Stimulated activated CD8-positive, alpha-beta memory T cell treated with anti-CD3 and anti-CD28 coated beads, Interleukin-15, amount 100 ng/mL, for 48 hours (primary cell): ENCODE measurements around the gene CASP9.
"Not testable (repeated sequence)": the region's sequence is repeated elsewhere in the genome, so short reads cannot be mapped to it uniquely, and the experiment has no call there.

ENCODE experiments used
- DNase-seq, 2 donors: peaks; one replicate each; pipeline ENCODE4 v3.0.0-alpha.2; 2020; ENCODE audit warnings: low read depth in 2 of 2

Gene CASP9

DNA sequence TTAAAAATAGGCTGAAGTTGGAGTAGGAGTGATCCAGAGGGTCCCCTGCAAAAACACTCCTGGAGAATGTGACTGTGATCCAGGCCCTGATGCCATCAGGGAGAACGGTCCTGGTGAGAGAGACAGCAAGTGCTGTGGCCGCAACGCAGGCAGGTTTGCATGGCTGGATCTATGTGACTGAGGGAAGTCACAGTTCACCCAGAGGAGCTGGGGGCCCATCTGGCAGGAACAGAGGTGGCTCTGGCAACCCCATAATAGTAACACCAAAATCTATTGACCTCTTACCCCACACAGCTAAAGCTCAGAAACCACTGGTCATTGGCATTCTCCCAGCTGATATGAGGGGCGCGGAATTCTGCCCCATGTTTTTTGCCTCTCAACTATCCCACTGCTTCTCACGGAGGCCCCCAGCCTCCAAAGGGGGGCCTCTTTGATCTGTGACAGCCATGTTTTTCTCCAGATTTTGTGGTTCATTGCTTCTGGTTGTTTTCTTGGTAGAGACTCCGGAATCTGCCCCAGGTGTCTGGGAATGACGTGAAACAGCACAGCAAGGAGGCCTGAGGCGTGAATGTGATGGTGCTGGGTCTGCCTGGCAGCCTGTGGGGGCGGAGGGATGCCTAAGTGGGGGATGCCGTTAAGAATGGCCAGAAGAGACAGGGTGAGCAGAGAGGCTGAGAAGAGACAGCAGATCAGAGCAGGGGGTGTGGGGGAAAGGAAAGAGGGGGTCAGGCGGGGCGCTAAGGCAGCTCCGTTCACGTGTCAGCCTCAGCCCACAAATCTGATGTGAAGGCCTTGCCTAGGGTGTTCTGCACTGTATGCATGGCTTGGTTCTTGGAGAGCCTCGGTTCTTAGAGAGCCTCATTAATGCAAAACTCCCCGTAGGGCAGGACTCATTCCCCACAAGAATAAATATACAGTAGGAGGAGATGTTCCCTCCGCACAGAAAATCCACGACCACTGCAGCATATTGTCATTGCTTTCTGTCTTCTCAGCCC lies 23.5 kb downstream of the CASP9 start:
- DNase-seq: no peak

DNA sequence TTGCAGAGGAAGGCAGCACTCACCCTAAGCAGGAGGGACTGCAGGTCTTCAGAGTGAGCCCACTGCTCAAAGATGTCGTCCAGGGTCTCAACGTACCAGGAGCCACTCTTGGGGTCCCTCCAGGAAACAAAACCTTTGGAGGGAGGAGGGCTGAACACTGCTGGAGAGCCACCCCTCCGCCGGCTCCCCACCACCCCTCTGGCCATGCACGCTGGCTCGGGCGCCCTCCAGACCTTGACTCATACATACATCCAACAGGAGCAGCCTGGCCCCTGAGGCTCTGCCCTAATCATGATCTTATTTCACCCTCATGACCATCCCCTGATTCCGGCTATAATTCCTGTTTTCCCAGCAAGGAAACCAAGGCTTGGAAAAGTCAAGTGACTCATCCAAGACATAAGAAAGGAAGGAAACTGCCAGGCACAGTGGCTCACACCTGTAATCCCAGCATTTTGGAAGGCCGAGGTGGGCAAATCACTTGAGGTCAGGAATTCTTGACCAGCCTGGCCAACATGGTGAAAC lies 30.1 kb downstream of the CASP9 start:
- no peak for DNase-seq

DNA sequence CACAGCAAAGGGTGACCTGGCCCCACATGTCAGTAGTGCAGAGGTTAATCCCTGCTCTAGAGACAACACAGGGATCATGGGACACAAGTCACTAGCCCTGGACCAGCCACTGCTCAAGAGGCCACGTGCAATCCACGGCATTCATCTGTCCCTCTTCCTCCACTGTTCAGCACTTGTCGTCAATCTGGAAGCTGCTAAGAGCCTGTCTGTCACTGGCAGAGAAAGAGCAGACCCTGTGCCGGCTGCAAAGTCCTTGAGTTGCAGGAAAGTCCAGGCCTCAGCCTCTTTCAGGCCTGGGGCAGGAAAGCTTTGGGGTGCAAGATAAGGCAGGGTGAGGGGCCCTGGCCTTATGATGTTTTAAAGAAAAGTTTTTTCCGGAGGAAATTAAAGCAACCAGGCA lies 31.4 kb downstream of the CASP9 start:
- no peak for DNase-seq

DNA sequence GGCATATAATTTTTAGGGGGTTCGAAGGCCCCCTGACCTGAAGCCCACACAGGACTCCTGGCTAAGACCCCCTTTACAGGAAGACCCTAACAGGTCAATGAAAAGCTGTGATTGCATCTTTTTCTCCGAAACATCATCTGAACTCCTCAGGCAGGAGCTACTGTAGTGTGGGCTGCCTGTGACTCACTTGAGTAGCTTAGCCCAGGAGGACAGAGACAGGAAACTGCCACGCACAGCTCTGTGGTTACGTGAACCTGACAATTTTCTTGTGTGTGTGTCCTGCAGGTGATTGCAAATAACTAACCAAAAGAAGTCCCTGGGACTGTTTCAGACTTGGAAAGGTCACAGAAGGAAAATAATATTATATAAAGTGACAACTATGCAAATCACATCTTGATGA lies 33.0 kb downstream of the CASP9 start:
- not testable (repeated sequence) for DNase-seq

DNA sequence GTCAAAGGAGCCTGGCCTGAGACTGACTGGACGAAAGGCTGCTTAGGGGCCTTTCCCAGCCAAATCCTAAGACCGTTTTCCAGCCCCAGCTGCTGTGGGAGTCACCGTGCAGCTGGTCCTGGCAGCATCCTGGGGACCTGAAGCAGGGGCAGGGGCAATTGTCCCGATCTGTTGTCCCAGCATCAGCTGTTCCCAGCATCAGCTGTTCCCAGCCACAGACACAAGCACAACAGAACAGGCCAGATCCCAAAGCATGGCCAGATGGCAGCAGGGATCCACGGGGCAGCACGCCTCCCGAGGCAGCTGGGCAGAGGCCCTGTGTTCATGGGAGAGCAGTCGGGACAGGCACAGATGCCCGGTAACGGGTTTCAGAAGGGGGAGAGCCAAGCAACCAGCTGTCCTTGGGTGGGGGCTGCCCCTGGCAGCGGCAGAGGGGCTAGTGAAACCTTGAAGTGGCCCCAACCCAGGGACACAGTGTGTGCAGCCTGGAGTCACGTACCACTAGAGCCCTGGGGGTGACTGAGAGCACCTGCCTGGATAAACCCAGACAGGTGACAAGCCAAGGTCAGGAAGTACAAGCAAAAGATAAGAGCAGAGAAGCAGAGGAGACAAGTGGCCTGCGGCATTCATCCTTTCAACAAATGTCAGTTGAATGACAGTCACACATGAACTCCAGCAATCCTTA lies 34.8 kb downstream of the CASP9 start:
- no peak for DNase-seq

DNA sequence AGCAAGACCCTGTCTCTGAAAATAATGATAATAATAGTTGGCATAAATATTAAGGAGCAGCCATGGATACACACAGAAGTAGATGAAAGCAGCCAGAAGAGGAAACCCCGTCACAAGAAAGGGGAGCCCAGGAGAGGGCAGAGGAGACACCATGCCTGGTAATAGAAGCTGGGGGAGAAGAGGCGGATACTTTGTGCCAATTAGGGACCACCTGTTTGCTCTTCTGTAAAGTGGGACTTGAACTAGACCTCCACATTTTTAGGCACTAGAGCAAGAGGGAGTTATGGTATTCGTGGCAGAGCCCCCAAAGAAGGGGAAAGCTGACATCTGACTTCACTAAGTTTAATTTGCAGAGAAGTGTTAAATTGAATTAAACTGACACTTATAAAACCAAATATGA lies 35.6 kb downstream of the CASP9 start:
- DNase-seq: no peak

DNA sequence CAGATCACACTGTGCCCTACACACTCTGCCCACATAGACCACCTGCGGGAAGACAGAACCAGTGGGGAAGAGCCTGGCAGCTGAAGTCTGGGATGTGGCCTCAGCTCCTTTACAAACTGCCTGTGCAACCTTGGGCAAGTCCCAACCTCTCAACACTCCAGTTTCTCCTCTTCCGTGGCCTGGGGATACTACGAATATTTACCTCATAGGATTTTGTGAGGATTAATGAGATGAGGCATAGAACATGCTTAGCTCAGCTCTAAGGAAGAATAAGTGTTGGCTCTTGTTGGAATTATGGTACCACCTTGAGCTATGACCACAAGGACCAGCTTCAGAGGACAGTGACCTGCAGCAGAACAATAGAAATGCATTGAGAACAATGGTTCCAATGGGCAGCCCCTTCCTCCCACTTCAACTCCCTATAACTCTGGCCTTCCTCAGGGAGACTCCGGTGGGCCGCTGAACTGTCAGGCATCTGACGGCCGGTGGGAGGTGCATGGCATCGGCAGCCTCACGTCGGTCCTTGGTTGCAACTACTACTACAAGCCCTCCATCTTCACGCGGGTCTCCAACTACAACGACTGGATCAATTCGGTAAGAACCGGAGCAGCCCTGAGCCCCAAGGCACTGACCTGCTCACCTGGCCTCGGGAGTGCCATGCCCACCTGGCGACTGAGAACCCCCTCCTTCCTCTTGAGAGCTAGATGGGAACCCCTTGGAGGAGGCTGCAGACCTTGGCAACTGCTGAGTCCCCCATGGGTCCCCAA lies 37.0 kb downstream of the CASP9 start:
- not testable (repeated sequence) for DNase-seq

DNA sequence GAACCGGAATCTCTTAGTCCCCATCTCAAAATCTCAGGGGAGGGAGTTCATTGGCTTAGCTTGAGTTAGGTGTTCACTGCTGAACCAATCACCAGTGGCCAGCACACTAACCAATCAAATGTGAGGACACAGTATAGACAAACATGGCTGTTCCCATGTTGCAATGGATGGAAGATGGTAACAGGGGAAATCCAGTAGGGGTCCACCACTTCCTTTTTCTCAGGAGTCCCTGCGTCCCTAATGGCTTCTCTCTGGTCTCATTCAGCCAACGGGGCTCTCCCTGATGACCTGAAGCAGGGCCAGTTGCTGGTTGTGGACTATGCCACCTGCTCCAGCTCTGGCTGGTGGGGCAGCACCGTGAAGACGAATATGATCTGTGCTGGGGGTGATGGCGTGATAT lies 38.4 kb downstream of the CASP9 start:
- DNase-seq: no peak

DNA sequence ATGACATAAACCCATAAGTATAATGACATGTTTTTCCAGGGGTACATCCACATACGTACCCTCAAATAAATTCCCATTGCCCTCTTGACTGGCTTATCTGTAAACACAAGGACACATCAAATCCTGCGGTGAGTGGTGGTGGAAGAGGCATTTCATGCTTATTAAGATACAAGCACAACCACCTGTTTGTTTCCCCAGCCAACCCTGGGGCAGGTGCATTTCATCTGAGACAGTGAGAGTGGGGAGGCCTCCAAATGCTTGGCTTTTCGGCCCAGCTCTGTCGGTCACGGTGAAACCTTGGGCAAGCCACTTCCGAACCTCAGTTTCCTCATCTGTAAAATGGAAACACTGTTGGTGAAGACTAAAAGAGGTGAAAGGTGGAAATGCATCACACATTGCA lies 39.6 kb downstream of the CASP9 start:
- not testable (repeated sequence) for DNase-seq

DNA sequence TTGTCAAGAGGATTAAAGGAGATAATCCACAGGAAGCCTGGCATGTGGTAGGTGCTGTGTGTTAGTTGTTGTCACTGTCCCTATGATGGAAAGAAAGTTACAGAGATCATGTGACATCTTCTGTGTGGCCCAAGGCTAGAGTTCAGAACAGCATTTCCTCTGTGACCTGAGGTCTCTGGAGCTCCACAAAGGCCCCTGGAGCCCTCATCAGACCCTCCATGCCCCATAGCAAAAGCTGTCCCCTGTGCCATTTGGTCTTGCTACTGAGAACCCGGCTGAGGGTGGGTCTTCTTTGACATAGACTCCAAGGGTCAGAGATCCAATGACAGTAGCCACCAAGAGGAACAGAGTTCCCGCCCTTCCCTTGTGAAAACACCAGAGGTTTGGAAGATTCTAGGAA lies 40.0 kb downstream of the CASP9 start:
- no peak for DNase-seq

DNA sequence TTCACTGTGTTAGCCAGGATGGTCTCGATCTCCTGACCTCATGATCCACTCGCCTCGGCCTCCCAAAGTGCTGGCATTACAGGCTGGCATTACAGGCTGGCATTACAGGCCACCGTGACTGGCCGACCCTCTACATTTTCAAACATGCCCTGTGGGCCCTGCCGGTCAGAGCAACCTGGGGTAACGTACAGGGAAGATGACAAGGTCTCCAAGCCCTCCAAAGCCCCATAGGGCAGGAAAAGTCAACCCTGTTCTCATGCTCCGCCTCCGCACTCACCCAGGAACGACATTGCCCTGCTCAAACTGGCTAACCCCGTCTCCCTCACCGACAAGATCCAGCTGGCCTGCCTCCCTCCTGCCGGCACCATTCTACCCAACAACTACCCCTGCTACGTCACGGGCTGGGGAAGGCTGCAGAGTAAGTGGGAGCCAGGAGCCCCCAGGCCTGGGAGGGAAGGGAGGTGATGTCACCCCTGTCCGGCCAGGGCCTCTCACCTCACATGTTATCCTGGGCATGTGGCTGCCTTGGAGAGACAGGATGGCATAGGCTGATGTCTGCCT lies 41.0 kb downstream of the CASP9 start:
- DNase-seq: not testable (repeated sequence)

DNA sequence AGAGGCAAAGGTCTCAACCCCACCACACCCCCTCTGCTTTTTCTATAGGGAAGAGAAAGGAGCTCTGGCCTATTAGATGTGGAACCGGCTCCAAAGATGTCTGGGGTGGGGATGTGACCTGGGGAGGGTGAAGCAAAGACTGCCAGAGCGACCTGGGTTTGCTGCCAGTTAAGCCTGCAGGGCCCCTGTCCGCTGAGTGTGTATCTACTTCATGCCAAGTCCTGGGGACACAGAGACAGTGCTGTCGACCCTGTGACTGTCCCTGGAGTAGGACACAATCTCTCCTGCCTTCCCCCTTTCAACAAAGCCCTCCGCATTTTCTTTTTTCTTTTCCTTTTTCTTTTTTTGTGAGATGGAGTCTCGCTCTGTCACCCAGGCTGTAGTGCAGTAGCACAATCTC lies 41.6 kb downstream of the CASP9 start:
- DNase-seq: not testable (repeated sequence)

DNA sequence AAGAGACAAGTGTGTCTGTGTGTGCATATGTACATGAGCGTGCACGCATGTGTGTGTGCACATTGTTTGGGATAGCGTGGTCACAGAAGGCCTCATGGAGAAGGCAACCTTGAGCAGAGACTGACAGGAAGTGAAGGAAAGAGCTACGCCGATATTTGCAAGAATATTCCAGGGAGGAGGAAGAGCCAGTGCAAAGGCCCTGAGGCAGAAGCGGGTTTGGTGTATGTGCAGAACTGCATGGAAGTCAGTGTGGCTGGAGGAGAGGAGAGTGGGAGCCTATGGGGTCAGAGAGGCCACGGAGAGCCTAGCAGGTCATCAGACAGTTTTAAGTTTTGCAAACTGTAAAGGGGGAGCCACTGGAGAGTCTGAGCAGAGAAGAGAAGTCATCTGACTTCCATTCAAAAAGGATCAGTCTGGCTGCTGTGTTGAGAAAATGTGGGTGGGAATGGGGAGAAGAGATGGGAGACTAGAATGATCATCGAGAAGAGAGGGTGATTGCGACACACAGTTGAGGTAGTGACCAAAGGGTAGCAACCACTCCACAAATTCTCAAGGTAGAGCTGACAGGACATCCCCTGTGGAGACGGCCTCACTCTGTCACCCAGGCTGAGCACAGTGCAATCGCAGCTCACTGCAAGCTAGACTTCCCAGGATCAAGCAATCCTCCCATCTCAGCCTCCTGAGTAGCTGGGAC lies 44.2 kb downstream of the CASP9 start:
- no peak for DNase-seq

DNA sequence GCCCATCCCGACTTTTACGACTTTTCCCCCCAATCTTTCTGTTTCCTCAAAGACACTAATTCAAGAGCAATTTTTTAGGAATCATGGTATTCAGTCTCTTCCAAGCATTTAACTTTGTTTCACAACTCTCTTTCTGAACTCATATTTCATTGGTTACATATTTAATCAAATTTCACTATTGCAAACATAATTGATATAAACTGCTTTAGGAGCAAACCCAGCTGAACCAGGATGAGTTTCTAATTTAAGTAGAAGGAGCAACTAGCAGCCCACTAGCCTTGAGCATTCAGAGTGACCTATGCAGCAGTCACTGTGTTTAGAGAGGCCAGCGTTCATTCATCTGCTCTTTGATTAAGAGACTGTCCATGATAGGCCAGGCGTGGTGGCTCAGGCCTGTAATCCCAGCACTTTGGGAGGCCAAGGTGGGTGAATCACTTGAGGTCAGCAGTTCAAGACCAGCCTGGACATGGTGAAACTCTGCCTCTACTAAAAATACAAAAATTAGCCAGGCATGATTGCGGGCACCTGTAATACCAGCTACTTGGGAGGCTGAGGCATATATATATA lies 46.3 kb downstream of the CASP9 start:
- DNase-seq: no peak

DNA sequence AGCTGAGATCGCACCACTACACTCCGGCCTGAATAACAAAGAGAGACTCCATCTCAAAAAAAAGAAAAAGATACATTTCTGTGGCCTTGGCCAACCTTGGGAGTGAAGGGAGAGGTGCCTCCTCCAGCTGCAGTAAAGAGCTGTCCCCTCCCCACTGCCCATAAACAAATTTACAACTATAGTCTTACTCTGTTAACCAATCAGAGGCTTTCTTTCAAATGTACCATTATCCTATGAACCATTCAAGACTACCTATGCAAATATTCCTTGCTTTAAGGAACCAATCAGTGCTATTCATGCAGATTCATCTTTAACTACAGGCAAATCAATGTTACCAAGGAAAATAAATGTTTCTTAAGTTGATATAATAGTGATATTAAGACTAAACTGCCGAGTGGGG lies 47.1 kb downstream of the CASP9 start:
- DNase-seq: no peak

DNA sequence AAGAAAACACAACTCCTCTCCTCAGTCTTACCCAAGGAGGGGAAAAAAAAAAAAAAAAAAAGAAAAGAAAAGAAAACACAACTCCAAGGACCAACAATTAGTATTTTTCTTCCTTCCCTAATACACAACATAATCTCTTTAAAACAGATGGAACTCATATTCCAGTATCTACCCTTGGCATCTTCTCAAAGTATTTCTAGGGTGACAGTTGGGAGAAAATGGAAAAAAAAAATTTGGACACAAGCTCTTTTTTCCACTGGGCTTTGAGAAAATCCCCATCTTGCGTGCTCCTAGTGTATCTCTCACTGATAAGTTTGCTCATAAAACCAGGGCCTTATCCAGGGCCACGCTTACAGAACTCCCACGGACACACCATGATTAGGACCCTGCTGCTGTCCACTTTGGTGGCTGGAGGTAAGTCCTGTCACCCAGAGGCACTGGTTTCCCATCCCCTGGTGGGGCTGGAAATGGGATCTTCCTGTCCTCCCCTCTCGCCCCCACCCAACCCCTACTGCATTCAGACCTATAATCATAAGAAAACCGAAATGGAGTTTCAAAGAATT lies 48.2 kb downstream of the CASP9 start, which contains the start of gene CELA2B:
CELA2B (plus strand) TSS at position 353 of the 563 bp plus-strand sequence; CDS start at position 375, 22 bp downstream.
- DNase-seq: no peak

DNA sequence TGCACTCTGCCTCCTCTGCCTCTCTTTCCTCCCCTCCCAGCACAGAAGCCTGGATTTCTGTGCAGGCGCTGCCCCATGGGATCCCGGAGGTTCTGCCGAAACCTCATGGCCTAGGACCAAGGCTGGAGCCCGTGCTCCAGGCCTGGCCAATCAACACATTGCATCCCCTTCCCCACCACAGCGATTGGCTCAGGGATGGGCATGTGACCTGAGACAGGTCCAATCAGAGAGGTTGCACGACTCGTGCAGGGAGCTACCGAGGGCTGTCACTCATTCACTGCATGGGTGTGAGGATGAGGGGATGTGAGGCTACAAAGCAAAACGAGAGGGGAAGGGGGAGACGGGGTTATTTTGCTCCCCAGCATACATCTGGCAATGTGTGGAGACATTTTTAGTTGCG lies 51.4 kb downstream of the CASP9 start:
- no peak for DNase-seq

DNA sequence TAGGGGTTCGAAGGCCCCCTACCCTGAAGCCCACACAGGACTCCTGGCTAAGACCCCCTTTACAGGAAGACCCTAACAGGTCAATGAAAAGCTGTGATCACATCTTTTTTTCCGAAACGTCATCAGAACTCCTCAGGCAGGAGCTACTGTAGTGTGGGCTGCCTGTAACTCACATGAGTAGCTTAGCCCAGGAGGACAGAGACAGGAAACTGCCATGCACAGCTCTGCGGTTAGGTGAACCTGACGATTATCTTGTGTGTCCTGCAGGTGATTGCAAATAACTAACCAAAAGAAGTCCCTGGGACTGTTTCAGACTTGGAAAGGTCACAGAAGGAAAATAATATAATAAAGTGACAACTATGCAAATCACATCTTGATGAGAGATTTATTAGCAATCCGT lies 52.3 kb downstream of the CASP9 start:
- not testable (repeated sequence) for DNase-seq

DNA sequence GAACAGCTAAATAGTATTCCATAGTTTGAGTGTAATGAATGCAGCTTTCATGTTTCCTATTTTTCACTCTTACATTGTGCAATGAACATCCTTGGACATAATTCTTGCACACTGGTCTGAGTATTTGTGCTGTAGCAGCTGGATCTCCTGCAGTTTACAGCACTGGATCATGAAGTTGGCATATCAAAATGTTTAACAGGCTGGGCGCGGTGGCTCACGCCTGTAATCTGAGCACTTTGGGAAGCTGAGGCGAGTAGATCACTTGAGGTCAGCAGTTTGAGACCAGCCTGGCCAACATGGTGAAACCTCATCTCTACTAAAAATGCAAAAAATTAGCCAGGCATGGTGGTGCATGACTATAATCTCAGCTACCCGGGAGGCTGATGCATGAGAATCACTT lies 52.9 kb downstream of the CASP9 start:
- DNase-seq: not testable (repeated sequence)

DNA sequence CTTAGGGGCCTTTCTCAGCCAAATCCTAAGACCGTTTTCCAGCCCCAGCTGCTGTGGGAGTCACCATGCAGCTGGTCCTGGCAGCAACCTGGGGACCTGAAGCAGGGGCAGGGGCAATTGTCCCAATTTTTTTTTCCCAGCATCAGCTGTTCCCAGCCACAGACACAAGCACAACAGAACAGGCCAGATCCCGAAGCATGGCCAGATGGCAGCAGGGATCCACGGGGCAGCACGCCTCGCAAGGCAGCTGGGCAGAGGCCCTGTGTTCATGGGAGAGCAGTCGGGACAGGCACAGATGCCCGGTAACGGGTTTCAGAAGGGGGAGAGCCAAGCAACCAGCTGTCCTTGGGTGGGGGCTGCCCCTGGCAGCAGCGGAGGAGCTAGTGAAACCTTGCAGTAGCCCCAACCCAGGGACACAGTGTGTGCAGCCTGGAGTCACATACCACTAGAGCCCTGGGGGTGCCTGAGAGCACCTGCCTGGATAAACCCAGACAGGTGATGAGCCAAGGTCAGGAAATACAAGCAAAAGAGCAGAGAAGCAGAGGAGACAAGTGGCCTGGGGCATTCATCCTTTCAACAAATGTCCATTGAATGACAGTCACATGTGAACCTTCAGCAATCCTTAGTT lies 54.1 kb downstream of the CASP9 start:
- DNase-seq: not testable (repeated sequence)
